Forelimb muscle (tissue), 1 donor: ENCODE measurements around the gene FOXD4L5. TPM values are rescaled to one million over a fixed set of nuclear protein-coding genes. Genes with fewer than 3 reads are reported as not detected.
"Not testable (repeated sequence)": the region's sequence is repeated elsewhere in the genome, so short reads cannot be mapped to it uniquely, and the experiment has no call there.

ENCODE experiments used
- DNase-seq: peaks from one replicate; pipeline ENCODE4 v3.0.0-alpha.2; 2013; ENCODE audit warnings: low read depth
- polyA plus RNA-seq: library from polyadenylated mRNA; unstranded; fragments of 120-200 nt; gene quantifications from one replicate; pipeline ENCODE4 v1.2.1, GENCODE V29; 2013; ENCODE audit not compliant: insufficient read length

FOXD4L5 gene
- 0.90 TPM for polyA plus RNA-seq

- not testable (repeated sequence) for DNase-seq
Measured at GRCh38 chr9:65285109-65285508, at the start of gene FOXD4L5. TSS of gene FOXD4L5 (minus strand) at chr9:65285209. CDS start at chr9:65284377, 832 bp downstream.

- DNase-seq = not testable (repeated sequence)
Measured at GRCh38 chr9:65283943-65284342, 1.1 kb downstream of the FOXD4L5 start.

GRCh38 chr9:65282976-65283375, 2.0 kb downstream of the FOXD4L5 start:
- not testable (repeated sequence) for DNase-seq
